HEK293 (cell line): ENCODE results near the gene ATP6V1F.

Experiments used
- CTCF ChIA-PET: fragments of 350-600 bp; formaldehyde crosslinking; extraction: SDS; loops from one replicate; lab custom pipeline; 2021; ENCODE audit warnings: antibody characterized with exemption; lab: Yijun Ruan, JAX
- POLR2A ChIA-PET: fragments of 300-600 bp; formaldehyde crosslinking; extraction: SDS; loops from one replicate; lab custom pipeline; 2020; ENCODE audit warnings: antibody characterized with exemption, inconsistent platforms; lab: Yijun Ruan, JAX
- H3K27ac ChIP-seq: fragments of 200-500 bp; sonication (Bioruptor generic); 2 replicates; pipeline ENCODE4 v1.5.1; 2014; ENCODE audit warnings: low read depth, low read length, control low read depth, inconsistent platforms; ENCODE audit errors: extremely low read depth
- H3K36me3 ChIP-seq, 2 experiments: fragments of 200-500 bp in 1 of 2; sonication (Bioruptor generic) in 1 of 2; 1 replicate in 1 of 2; 2 replicates in 1 of 2; pipeline ENCODE4 v1.5.1; 2014 to 2017; ENCODE audit warnings: inconsistent platforms in 2 of 2, low read length in 2 of 2; ENCODE audit not compliant: control insufficient read depth in 2 of 2, insufficient read depth in 1 of 2
- H3K4me1 ChIP-seq: fragments of 200-500 bp; sonication (Bioruptor generic); 2 replicates; pipeline ENCODE4 v1.5.1; 2014; ENCODE audit warnings: mild to moderate bottlenecking, low read length, inconsistent platforms; ENCODE audit not compliant: control insufficient read depth, insufficient read depth
- H3K4me3 ChIP-seq: 2 replicates; pipeline ENCODE4 v1.5.1; 2011; ENCODE audit warnings: low read depth, mild to moderate bottlenecking, control low read depth, low read length, moderate library complexity
- H3K9me3 ChIP-seq: fragments of 200-500 bp; sonication (Bioruptor generic); 2 replicates; pipeline ENCODE4 v1.5.1; 2014; ENCODE audit warnings: low read depth, low read length, inconsistent platforms; ENCODE audit not compliant: control insufficient read depth, insufficient read depth
- ATF2 ChIP-seq: fragments of 450-650 bp; formaldehyde crosslinking; IDR thresholded peaks from 2 replicates; pipeline ENCODE4 v1.5.1; 2016; ENCODE audit warnings: missing biosample characterization, missing genetic modification characterization, low read depth
- BCL6B ChIP-seq: fragments of 450-650 bp; formaldehyde crosslinking; IDR thresholded peaks from 2 replicates; pipeline ENCODE4 v1.5.1; 2017; ENCODE audit warnings: missing biosample characterization, missing genetic modification characterization
- CTCF ChIP-seq: fragments of 450-650 bp; formaldehyde crosslinking; IDR thresholded peaks from 2 replicates; pipeline ENCODE4 v1.5.1; 2016; ENCODE audit warnings: missing biosample characterization, missing genetic modification characterization
- IKZF3 ChIP-seq: fragments of 450-650 bp; IDR thresholded peaks from 2 replicates; pipeline ENCODE4 v1.5.0; 2018; ENCODE audit warnings: missing biosample characterization, mild to moderate bottlenecking, missing genetic modification characterization, moderate library complexity
- KLF1 ChIP-seq: fragments of 450-650 bp; formaldehyde crosslinking; IDR thresholded peaks from 2 replicates; pipeline ENCODE4 v1.5.1; 2016; ENCODE audit warnings: missing biosample characterization, missing genetic modification characterization
- KLF17 ChIP-seq: fragments of 450-650 bp; formaldehyde crosslinking; IDR thresholded peaks from 2 replicates; pipeline ENCODE4 v1.5.1; 2016; ENCODE audit warnings: missing biosample characterization, missing genetic modification characterization
- YY1 ChIP-seq: fragments of 450-650 bp; formaldehyde crosslinking; IDR thresholded peaks from 2 replicates; pipeline ENCODE4 v1.5.1; 2018; ENCODE audit warnings: missing biosample characterization, missing genetic modification characterization
- ZBTB48 ChIP-seq: fragments of 450-650 bp; formaldehyde crosslinking; IDR thresholded peaks from 2 replicates; pipeline ENCODE4 v1.5.1; 2016; ENCODE audit warnings: missing biosample characterization, missing genetic modification characterization
- ZFHX2 ChIP-seq: fragments of 450-650 bp; formaldehyde crosslinking; conservative IDR thresholded peaks from 2 replicates; pipeline ENCODE4 v1.5.1; 2016; ENCODE audit warnings: missing biosample characterization, missing genetic modification characterization
- ZFP69B ChIP-seq: fragments of 450-650 bp; formaldehyde crosslinking; IDR thresholded peaks from 2 replicates; pipeline ENCODE4 v1.5.1; 2016; ENCODE audit warnings: missing biosample characterization, missing genetic modification characterization
- ZNF133 ChIP-seq: fragments of 450-650 bp; formaldehyde crosslinking; IDR thresholded peaks from 2 replicates; pipeline ENCODE4 v1.5.1; 2016; ENCODE audit warnings: missing biosample characterization, missing genetic modification characterization
- ZNF223 ChIP-seq: fragments of 450-650 bp; formaldehyde crosslinking; IDR thresholded peaks from 2 replicates; pipeline ENCODE4 v1.5.1; 2016; ENCODE audit warnings: missing biosample characterization, missing genetic modification characterization
- ZNF280C ChIP-seq: fragments of 450-650 bp; formaldehyde crosslinking; IDR thresholded peaks from 2 replicates; pipeline ENCODE4 v1.5.1; 2016; ENCODE audit warnings: missing biosample characterization, missing genetic modification characterization
- ZNF362 ChIP-seq: fragments of 450-650 bp; formaldehyde crosslinking; IDR thresholded peaks from 2 replicates; pipeline ENCODE4 v1.5.1; 2016; ENCODE audit warnings: missing biosample characterization, missing genetic modification characterization
- ZNF423 ChIP-seq: fragments of 450-650 bp; formaldehyde crosslinking; IDR thresholded peaks from 2 replicates; pipeline ENCODE4 v1.5.1; 2016; ENCODE audit warnings: missing biosample characterization, missing genetic modification characterization
- ZNF488 ChIP-seq: fragments of 450-650 bp; formaldehyde crosslinking; IDR thresholded peaks from 2 replicates; pipeline ENCODE4 v1.5.1; 2016; ENCODE audit warnings: missing biosample characterization, missing genetic modification characterization
- ZNF514 ChIP-seq: fragments of 450-650 bp; formaldehyde crosslinking; IDR thresholded peaks from 2 replicates; pipeline ENCODE4 v1.5.1; 2016; ENCODE audit warnings: missing biosample characterization, missing genetic modification characterization
- ZNF629 ChIP-seq: fragments of 450-650 bp; formaldehyde crosslinking; IDR thresholded peaks from 2 replicates; pipeline ENCODE4 v1.5.1; 2017; ENCODE audit warnings: missing biosample characterization, missing genetic modification characterization
- ZNF704 ChIP-seq: fragments of 450-650 bp; formaldehyde crosslinking; IDR thresholded peaks from 2 replicates; pipeline ENCODE4 v1.5.1; 2016; ENCODE audit warnings: missing biosample characterization, missing genetic modification characterization
- ZNF792 ChIP-seq: fragments of 450-650 bp; formaldehyde crosslinking; IDR thresholded peaks from 2 replicates; pipeline ENCODE4 v1.5.1; 2016; ENCODE audit warnings: missing biosample characterization, missing genetic modification characterization

The ATP6V1F gene

GRCh38 chr7:128875523-128875948, 12.9 kb downstream of the ATP6V1F start:
- POLR2A ChIA-PET, result interaction anchor here (0.6 kb wide), 1 partner anchor 194 kb away, joined by 4 read pairs; no protein-coding TSS in a partner anchor
- no peaks in the 10 kb centered on the region for H3K9me3 ChIP-seq
- no peak overlapping the region for H3K27ac ChIP-seq
- no peak overlapping the region for H3K4me3 ChIP-seq
- CTCF ChIA-PET, result interaction anchor here (0.6 to 1.1 kb wide), 4 partner anchors 33 to 967 kb away, joined by 3 to 4 read pairs (median 4); no protein-coding TSS in a partner anchor
- no peaks in the 10 kb centered on the region for H3K36me3 ChIP-seq
- H3K4me1 ChIP-seq, result no peaks in the 10 kb centered on the region
- peak; percentile 73; the same call in 1 of the 2 replicates for TF ChIP-seq ZNF362 (tag by site-specific recombination)
- TF ChIP-seq ZNF514 (tag by site-specific recombination), result no peak
- no peak for TF ChIP-seq ZNF280C (tag by site-specific recombination)
- TF ChIP-seq CTCF, result no peak

- no peak overlapping the region for H3K4me3 ChIP-seq
- no peaks in the 10 kb centered on the region for H3K36me3 ChIP-seq
- H3K9me3 ChIP-seq, result no peaks in the 10 kb centered on the region
- TF ChIP-seq ZBTB48 (tag by site-specific recombination) (no peak), ZFHX2 (tag by site-specific recombination) (no peak), BCL6B (tag by site-specific recombination) (no peak)
- H3K4me1 ChIP-seq, result no peaks in the 10 kb centered on the region
- POLR2A ChIA-PET, result no interaction called here
- H3K27ac ChIP-seq, result no peak overlapping the region
- CTCF ChIA-PET, result no interaction called here
Measured at GRCh38 chr7:128876127-128876526, 13.5 kb downstream of the ATP6V1F start.

GRCh38 chr7:128876586-128876977, 13.9 kb downstream of the ATP6V1F start:
- ChIA-PET CTCF (interaction anchor here (0.6 kb wide), 1 partner anchor 452 kb away, joined by 3 read pairs; no protein-coding TSS in a partner anchor), POLR2A (no interaction called here)
- TF ChIP-seq ZNF133 (tag by site-specific recombination), result no peak
- no peak for TF ChIP-seq ZNF792 (tag by site-specific recombination)
- TF ChIP-seq KLF1 (tag by site-specific recombination), result no peak
- no peak for TF ChIP-seq ZNF629 (tag by site-specific recombination)
- TF ChIP-seq ZNF488 (tag by site-specific recombination), result no peak
- no peak for TF ChIP-seq ZFP69B (tag by site-specific recombination)
- no peak for TF ChIP-seq KLF17 (tag by site-specific recombination)
- TF ChIP-seq ZNF704, result no peak
- TF ChIP-seq IKZF3 (tag by site-specific recombination), result no peak
- TF ChIP-seq ZNF223 (tag by site-specific recombination), result no peak
- no peak for TF ChIP-seq ZBTB48 (tag by site-specific recombination)
- no peak for TF ChIP-seq YY1 (tag by site-specific recombination)
- no peak for TF ChIP-seq ATF2 (tag by site-specific recombination)
- TF ChIP-seq ZNF423, result no peak
- Histone ChIP-seq H3K36me3 (no peaks in the 10 kb centered on the region), H3K27ac (no peak overlapping the region), H3K9me3 (no peaks in the 10 kb centered on the region), H3K4me1 (no peaks in the 10 kb centered on the region), H3K4me3 (no peak overlapping the region)
